Ishikawa (cell line): Measurements from ENCODE around the gene NRG3.

ENCODE experiments used
- CEBPB ChIP-seq: IDR thresholded peaks from 2 replicates; pipeline ENCODE4 v1.6.1; 2012
- CREB1 ChIP-seq: IDR thresholded peaks from 2 replicates; pipeline ENCODE4 v1.6.1; 2012; ENCODE audit warnings: low read depth
- EGR1 ChIP-seq: IDR thresholded peaks from 2 replicates; pipeline ENCODE4 v1.6.1; 2012
- EP300 ChIP-seq: IDR thresholded peaks from 2 replicates; pipeline ENCODE4 v1.6.1; 2012; ENCODE audit warnings: borderline replicate concordance
- FOXM1 ChIP-seq: IDR thresholded peaks from 2 replicates; pipeline ENCODE4 v1.6.1; 2012; ENCODE audit warnings: low read depth, borderline replicate concordance
- NFIC ChIP-seq: IDR thresholded peaks from 2 replicates; pipeline ENCODE4 v1.6.1; 2012
- RAD21 ChIP-seq: IDR thresholded peaks from 2 replicates; pipeline ENCODE4 v1.6.1; 2012; ENCODE audit warnings: low read depth
- TAF1 ChIP-seq: IDR thresholded peaks from 2 replicates; pipeline ENCODE4 v1.6.1; 2012; ENCODE audit warnings: low read depth, mild to moderate bottlenecking
- TCF12 ChIP-seq: IDR thresholded peaks from 2 replicates; pipeline ENCODE4 v1.6.1; 2012; ENCODE audit warnings: low read depth
- TEAD4 ChIP-seq: IDR thresholded peaks from 2 replicates; pipeline ENCODE4 v1.6.1; 2012
- YY1 ChIP-seq: IDR thresholded peaks from 2 replicates; pipeline ENCODE4 v1.6.1; 2012; ENCODE audit warnings: low read depth
- ZBTB7A ChIP-seq: IDR thresholded peaks from 2 replicates; pipeline ENCODE4 v1.6.1; 2012; ENCODE audit warnings: low read depth
- TF ChIP-seq, protein P1 (sequence below): IDR thresholded peaks from 2 replicates; pipeline ENCODE4 v1.6.1; 2012; ENCODE audit warnings: low read depth, mild to moderate bottlenecking
- TF ChIP-seq, protein P2 (sequence below): IDR thresholded peaks from 2 replicates; pipeline ENCODE4 v1.6.1; 2012

DNA sequence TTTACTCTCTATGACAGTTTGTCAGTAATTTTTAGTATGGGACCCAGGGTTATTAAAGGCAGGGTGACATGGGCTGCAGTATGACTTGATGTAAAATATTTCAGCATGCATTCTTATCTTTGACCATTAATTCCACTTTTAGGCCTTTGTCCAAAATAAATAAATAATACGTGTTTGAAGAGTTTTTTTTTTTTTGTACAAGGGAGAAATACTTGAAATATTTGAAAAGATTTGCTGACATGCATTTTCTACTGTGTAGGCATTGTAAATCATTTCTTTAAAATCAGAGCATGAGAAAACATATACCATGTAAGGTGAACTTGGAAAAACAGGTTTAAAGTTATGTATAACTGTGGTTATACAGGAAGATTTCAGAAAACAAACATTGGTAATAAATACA is 23.5 kb downstream of the NRG3 start:
- TF ChIP-seq, protein P1, sequence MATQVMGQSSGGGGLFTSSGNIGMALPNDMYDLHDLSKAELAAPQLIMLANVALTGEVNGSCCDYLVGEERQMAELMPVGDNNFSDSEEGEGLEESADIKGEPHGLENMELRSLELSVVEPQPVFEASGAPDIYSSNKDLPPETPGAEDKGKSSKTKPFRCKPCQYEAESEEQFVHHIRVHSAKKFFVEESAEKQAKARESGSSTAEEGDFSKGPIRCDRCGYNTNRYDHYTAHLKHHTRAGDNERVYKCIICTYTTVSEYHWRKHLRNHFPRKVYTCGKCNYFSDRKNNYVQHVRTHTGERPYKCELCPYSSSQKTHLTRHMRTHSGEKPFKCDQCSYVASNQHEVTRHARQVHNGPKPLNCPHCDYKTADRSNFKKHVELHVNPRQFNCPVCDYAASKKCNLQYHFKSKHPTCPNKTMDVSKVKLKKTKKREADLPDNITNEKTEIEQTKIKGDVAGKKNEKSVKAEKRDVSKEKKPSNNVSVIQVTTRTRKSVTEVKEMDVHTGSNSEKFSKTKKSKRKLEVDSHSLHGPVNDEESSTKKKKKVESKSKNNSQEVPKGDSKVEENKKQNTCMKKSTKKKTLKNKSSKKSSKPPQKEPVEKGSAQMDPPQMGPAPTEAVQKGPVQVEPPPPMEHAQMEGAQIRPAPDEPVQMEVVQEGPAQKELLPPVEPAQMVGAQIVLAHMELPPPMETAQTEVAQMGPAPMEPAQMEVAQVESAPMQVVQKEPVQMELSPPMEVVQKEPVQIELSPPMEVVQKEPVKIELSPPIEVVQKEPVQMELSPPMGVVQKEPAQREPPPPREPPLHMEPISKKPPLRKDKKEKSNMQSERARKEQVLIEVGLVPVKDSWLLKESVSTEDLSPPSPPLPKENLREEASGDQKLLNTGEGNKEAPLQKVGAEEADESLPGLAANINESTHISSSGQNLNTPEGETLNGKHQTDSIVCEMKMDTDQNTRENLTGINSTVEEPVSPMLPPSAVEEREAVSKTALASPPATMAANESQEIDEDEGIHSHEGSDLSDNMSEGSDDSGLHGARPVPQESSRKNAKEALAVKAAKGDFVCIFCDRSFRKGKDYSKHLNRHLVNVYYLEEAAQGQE = no peak
- TF ChIP-seq RAD21 (no peak), CEBPB (no peak), YY1 (no peak), ZBTB7A (no peak), TAF1 (no peak), NFIC (no peak), FOXM1 (no peak), EP300 (no peak), EGR1 (no peak), CREB1 (no peak), TCF12 (no peak), TEAD4 (no peak)
- TF ChIP-seq, protein P2, sequence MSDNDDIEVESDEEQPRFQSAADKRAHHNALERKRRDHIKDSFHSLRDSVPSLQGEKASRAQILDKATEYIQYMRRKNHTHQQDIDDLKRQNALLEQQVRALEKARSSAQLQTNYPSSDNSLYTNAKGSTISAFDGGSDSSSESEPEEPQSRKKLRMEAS = no peak
